OCI-M1 (cell line): ENCODE data around the gene AUH.
"Not testable (repeated sequence)": the region's sequence is repeated elsewhere in the genome, so short reads cannot be mapped to it uniquely, and the experiment has no call there.

ENCODE experiments used
- DNase-seq: peaks from one replicate; lab custom pipeline; 2025; lab: John Stamatoyannopoulos, UW

The AUH gene

DNA sequence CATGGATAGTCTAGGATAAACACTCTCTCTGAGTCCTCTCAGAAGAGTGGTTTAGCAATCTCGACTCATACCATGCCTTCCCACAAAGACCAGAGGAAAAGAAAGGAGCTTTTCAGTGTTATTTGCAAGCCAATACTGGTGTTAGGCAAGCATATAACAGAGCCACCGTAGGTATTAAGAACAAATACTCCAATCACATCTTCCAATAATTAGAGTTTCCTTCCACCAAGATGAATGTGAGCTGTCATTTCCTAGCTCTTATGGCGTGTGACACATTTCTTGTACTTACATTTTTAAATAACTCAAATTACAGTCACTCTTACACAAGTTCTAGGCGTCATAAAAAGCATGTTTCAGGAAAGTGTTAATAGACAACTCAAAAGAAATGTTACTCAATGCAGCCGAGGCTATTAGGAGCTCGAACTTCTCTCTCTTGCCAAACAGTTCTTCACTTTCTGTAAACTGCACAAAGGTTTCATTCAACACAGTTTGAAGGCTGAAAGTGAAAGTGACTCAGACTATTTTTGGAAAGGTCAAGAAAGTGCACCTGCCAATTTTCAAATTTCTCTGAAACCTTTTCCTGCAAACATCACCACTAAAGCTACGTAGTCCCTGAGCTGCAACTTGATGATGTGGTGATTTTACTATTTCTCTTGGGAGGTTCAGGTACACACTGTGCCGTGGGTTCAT is 153.8 kb downstream of the AUH start:
- peak; percentile 79 for DNase-seq

DNA sequence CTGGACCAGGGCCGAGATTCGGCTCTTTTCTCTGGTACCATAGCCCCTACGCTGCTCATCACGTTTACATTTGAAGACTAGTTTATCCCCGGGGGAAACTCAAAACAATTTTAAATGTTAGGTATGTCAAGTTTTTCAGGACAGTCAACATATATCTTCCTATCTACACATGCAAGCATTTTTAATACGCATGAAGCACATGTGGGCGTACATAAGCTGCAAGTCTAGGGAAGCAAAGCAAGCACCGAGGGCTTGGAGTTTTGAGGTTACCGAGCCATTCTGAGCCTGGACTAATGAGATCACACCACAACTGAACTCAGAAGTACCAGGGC is 154.4 kb downstream of the AUH start:
- DNase-seq = no peak

DNA sequence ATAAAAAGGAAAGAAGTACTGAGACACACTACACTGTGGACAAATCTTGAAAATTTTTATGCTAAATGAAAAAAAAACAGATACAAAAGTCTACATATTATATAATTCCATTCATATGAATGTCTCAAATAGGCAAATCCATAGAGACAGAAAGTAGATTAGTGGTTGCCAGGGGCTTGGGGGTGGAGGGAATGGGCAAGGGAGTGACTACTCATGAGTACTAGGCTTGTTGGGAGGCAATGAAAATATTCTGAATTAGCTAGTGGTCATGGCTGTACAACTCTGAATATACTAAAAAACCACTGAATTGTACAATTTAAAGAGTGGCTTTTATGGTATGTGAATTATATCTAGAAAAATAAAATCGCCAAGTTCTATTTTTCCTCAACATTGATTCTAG is 154.9 kb downstream of the AUH start:
- DNase-seq = no peak

DNA sequence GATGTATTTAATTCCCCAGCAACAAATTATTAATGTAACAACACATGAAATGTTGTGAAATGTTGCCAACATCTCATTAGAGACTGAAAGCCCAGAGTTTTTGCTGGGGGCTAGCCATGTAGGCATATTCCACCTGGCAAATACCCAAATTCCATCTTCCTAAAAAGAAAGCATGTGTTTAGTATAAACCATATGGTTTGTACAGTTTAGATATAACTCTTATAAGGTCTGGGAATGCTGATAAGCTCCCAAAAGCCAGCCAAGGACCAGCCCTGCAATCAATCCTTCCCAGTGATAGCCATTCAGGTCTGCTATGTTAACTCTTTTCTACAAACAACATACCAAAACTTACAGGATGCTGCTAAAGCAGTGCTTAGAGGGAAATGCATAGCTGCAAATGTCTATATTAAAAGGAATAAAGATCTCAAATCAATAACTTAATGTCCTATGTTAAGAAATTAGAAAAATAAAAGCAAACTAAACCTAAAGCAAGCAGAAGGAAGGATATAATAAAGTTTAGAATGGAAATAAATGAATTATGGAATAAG is 158.9 kb downstream of the AUH start:
- DNase-seq = peak; percentile 10

DNA sequence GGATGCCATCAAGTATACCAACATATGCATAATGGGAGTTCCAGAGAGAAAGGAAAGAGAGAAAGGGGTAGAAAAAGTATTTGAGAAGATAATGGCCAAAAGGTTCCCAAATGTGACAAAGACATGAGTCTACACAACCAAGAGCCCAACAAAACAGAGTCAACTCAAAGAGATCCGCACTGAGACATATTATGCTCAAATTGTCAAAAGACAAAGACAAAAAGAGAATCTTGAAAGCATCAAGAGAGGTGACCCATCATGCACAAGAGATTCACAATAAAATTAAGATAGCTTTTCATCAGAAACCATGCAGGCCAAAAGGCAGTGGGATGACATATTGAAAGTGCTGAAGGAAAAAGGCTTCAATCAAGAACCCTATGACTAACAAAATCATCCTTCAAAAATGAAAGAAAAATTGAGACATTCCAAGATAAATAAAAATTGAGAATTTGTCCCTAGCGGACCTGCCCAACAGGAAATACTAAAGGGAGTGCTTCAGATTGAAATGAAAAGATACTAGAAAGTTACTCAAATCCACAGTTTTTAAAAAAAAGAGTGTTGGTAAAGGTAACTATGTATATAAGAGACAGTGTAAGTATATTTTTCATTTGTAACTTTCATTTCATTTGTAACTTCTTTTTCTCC is 160.9 kb downstream of the AUH start:
- no peak for DNase-seq

DNA sequence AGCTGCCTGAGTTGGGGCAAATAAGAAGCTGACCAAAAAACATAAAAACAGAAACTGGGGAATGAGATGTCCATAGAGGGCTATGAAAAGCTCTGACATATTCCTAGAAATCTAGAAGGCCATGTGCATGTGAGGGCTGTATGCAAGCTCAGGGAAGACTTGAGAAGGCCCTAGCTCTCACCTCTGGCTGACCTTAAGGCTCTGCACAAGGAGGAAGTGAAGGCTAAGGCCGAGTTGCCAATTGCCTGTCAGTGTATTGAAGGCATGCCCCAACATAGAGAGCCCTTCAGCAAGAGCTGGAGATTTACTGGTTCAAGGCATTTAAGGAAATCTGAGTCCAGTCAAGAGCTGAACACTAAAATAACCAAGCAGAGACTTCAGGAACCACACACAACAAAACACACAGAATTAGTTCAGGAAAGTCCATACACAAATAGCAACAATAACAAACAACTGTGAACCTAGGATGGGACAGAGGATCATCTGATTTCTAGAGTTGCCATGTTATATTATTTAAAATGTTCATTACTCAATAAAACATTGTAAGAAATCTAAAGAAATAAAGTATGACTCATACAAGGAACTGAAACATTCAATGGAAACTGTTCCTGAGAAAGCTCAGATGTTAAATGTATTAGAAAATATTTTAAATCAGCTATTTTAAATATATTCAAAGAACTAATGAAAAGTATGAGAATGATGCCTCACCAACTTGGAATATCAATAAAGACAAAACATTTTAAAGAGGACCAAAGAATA is 161.8 kb downstream of the AUH start:
- DNase-seq = no peak

DNA sequence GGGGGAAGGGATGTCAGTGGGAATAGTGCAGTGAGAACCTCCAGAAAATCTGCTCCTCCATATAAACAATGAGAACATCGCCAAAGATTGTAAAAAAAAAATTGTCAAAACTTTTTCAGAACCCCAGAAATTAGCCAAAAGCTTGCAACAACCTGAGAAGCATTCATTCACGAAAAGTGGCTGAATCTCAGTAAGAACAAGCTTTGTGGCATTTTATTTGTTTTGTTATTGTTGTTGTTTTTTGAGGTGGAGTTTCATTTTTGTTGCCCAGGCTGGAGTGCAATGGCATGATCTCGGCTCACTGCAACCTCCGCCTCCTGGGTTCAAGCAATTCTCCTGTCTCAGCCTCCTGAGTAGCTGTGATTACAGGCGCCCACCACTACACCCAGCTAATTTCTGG is 162.8 kb downstream of the AUH start:
- DNase-seq = not testable (repeated sequence)

DNA sequence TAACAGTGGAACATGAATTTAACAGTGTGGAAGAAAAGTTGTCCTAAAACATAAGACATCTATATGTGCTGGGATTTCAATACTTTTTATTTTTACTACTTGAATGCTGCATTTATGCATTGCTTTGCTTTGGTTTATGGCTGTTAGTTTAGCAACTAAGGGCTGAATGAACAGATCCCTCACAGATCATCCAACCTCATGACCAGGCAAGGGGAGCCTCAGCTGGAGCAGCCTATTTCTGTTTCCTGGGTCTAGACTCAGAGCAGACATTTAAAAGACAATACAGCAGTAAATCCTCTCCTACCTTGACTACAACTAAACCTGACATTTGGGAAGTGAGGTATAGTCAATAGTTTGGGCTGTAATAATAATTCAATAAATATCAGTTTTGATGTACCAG is 163.3 kb downstream of the AUH start:
- DNase-seq = no peak

DNA sequence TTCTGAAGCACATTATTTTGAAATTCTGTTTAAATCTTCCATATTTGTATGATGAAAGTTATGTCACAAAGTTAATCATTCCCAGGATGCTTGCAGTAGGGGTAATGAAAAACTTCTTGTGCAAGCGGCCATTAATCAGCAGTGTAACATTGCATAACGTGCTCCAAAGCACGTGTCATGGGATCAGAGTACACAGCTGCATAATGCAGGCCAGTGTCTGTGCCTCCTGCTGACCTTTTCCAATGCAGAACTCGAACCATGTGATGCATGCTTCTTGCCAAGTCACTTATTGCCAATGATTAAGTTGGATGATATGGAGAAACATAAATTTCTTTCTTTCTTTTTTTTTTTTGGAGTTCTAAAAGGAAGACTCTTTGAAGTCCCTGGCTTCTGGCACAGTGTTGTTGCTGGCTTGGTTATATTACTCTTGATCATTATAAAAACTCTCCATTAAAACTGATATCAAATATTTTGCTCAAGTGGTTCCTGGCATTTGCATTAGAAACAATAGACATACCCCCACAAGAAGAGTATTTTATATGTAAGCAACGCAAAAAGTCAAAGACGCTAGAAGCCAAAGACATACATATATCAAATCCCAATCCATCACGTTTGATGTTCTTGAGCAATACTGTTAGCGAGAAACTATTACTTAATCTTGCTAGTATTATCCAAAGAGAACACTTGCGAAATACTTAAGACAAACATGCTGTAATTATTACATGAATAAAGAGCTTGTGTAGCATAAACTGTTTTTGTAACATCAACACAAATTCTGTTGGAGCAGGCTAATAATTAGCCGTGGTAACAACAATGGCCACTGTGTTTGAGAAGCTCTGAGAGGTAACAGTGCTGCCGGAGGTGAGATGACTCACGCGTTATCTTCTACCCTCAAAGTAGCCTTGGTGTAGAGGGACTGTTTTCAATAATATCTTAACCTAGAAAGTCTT is 164.2 kb downstream of the AUH start:
- peak; percentile 63 for DNase-seq

DNA sequence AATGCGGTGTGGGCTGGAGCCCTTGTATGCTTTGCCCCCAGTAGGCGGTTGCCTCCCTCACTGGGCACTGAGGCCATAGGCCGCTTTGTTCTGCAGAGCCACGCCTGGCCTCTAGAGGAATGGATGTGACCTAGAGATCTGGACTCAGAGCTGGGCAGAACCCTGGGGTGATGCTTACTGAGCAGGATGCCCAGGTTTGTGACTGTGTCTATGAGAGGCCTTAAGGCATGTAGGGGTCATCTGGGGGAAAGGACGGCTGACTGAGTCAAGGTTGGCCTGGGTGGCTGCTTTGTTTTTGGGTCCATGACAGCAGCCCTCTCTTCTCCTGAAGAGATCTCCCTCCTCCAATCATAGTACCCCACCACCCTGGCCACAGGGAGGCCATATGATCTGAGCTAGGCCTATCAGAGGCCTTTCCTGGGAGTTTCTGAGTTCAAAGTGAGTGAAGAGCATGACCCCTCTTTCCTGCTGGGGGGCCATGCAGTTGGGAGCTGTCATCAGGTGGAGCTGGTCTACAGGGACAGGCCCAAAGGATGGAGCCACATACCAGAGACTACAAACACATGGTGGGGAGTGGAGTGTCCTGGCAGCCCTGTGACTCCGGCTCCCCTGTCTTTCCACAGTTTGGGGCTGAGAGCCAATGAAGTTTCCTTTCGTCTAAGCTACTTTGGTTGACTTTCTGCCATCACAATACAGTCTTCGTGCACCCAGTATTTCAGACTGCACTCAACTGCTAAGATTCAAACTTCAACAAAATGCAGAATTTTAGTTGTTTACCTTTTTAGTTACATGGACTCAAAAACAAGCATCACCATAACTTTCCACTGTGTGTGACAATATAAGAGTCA is 165.4 kb downstream of the AUH start:
- DNase-seq = no peak

DNA sequence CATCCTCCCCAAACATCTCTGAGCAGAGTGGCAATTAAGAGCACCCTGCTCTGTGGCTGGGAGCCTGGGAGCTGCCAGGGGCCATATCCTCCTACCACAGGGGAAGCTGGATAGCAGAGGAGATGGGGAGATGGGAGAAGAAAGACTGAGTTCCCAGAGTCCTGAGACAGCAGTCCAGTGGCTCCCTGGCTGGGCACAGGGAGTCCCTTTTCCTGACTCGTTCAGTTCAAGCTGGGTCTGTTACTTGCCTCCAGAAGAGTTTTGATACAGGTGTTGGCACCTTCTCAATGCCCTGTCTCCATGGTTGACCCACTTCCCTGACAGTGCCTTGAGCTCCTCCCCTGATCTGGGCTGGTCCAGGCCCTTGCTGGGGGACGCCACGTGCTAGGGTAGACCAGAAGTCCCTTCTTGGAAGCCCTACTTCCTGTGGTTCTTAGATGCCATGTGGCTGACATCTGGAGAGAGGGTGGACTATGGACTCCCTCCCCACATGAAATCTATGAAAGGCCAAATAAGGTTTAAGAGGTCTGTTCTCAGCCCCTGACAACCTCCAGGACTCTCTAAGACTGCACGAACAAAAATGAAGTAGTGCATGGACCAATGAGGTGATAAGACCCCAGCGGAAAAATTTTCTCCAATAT is 166.2 kb downstream of the AUH start:
- no peak for DNase-seq

DNA sequence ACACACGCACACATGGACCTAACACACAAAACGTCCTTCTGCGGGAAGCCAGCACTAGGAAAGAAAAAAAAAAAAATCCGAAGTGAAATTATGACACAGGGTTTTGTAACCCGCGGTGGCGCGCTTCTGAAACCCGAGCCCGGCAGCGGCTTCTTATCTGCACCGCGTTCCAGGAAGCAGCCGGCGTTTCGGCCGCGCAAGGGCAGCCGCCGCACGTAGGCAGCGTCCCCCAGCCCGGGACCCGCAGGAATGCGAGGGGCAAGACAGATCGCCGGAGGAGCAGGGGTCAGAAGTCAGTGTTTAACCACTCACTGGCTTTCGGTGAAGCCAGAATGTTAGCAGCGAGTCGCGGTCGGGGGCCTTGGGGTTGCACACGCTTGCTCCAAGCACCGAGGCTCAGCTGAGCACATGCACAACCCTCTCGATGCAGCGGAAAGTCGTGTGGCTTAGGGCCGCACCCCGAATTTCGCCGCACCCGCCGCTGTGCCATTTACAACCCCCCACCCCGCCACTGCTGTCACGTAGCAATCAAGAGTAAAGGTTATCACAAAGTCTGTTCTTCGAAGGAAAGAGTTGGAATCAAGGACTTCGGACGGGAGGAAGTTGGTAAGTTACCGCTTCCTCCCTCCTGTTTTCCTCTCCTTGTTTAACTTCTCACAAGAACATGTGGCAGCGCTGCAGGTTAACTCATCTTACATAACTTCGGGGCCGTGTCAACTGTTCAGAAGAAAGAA is 167.9 kb downstream of the AUH start:
- DNase-seq = peak; percentile 93

DNA sequence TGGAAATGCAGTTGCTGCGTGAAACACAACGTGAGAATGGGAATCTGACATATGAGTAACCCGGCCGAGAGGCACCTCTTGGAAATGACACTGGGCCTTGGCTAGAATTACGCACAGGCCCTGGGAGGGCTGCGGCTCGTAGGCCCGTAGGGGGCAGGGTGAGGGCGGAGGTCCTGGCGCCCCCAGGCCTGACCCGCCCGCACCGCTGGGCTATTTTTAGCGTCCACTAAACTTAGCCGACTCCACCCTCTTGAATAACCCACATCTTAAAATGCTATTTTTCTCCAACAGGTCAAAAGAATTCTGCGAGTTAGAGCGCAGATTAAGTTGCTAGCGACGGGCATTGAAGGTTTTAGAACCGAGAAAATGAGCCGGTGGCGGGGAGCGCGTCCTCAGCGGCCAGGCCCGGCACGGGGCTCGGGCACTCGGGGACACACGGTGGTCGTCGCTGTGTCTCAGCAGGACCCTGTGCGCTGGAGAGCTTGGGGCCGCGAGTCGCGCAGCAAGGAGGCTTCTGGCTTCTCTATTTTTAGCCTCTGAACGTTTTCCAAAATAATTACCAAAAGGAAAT is 168.5 kb downstream of the AUH start:
- DNase-seq = peak; percentile 93

DNA sequence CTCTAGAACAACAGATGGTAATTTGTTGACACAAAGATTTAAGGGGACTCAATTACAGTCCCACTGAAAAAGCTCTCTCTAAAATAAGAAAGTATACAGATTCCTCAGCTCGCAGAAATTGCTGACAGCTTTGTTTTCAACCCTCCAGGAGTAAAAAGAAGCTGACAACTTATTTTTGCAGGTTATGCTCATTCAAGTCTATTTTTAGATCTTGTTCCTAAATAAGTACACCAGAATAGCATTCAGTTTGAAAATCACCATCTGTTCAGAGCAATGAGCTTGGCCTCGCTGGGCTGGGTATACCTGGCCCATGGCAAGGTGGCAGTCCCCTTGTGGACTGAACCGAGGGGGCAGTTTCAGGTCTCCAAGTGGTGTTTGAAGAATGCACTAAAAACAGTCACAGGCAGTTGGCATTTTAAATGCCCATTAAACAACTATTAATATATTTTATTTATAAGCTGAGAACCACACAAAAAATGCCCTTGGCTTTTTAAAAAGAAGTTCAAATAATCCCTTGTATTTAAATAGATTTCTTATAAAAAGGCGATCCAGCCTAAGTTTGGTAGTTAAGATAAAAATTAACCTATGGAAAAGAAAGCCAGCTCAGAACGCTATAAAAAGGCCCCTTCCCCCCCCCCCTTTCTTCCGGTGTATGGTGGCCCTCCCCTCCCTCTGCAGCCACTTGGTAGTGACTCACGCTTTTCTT is 169.2 kb downstream of the AUH start:
- DNase-seq = no peak

DNA sequence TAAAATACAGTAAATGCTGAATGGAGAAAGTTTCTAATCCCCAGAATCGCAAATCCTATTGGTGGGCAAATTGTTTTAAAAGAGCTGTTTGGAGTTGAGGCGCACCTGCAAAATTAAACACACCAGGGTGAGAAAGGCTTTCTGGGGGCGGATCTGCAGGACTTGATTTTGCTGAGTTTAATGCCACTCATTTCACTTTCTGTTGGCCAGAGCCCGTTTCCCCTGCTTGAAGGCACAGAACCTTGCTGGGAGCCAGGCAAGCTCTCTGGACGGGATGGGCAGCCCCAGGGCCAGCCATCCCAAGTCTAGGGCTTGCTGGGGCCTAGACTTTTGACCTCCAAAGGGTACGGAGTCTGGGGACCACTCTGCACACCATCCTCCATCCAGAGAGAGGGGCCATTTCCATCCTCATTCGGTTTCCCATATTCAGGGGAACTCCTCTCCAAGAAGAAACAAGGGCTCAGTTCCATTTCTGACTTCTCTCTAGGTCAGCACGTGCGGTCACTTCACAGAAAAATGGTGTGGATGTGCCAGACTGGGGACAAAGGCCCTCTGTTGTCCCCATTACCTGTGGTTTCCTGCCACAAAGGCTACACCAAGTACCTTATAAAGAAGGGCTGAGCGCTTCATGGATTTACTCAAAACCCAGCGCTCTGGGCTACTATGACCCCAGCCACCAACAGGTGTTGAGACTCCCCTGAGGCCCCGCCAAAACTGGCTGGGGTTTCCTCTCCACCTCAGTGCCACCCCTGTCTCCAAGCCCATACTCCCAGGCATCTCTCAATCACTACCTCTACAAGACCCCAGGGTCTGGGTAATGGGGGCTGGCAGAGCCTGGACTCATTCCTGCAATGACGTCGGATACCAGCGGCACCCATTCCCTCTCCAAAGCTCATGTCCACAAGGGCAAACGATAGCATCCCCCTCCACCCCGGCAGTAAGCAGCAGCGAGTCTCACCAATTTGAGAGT is 170.0 kb downstream of the AUH start:
- DNase-seq = no peak

DNA sequence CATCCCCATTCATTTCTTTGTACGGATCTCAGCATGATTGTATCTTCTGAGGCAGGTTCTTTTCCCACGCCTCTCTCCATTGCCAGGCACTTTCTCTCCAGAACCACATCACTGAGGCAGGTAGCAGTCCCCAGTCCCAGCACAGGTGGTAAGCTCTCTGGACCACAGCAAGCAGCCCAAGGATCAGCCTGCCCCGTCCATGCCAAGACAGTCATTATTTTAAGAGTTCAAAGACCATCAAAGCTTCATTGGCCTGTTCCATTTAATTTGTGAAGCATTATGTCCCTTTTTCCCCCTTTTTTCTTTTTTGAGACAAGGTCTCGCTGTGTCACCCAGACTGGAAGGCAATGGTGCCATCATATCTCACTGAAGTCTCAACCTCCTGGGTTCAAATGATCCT is 171.7 kb downstream of the AUH start:
- no peak for DNase-seq

DNA sequence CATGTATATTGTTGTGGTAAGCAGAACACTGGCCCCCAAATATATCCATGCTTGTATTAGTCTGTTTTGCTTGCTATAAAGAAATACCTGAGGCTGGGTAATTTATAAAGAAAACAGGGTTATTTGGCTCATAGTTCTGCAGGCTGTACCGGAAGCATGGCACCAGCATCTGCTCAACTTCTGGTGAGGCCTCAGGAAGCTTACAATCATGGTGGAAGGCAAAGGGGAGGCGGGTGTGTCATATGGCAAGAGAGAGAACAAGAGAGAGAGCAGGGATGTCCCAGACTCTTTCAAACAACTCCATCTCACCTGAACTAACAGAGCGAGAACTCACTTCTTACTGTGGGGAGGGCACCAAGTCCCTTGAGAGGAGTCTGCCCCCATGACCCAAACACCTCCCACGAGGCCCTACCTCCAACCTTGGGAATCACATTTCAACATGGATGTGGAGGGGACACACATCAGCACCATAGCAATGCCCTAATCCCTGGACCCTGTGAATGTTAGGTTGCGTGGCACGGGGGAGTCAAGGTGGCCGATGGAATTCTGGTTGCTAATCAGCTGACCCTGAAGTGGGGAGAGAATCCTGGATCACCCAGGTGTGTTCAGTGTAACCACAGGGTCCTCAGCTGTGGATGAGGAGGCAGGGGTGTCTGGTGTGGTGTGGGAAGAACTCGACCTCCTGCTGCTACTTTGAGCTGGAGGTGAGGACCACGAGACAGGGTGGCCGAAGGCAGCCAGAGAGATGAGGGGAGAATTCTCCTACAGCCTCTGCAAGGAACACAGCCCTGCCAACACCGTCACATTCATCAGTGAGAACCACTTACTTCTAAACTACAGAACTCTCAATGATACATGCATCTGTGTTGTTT is 172.8 kb downstream of the AUH start:
- no peak for DNase-seq
